ENCODE measurements around the gene AHDC1.

GRCh38 chr1:27548136-27548853, 55.6 kb downstream of the AHDC1 start:
- TF ChIP-seq EP300 (IDR thresholded peaks at IDR 0.05; ENCODE audit: low read length) (no peak), ZFX (CRISPR knock-in tag; IDR thresholded peaks at IDR 0.05) (no peak), RREB1 (CRISPR knock-in tag; IDR thresholded peaks at IDR 0.05) (no peak)

Measured in K562 (cell line).